Astrocyte (in vitro differentiated cells and primary cell): ENCODE measurements around the gene ACACB. TPM values are rescaled to one million over a fixed set of nuclear protein-coding genes. Genes with fewer than 3 reads are reported as not detected.

Source experiments
- DNase-seq: peaks from one replicate; pipeline ENCODE4 v3.0.0-alpha.2; 2010; ENCODE audit warnings: low read depth
- FAIRE-seq: peaks from 2 replicates; lab custom pipeline; 2011; peaks lifted over from hg19 to GRCh38; lab: Jason Lieb, UNC
- H2AFZ ChIP-seq: 2 replicates; pipeline ENCODE4 v1.6.0; 2012; ENCODE audit warnings: low read depth, low read length, inconsistent platforms
- H3K27ac ChIP-seq: 2 replicates; pipeline ENCODE4 v1.5.1; 2011; ENCODE audit warnings: low read depth, low read length, inconsistent platforms
- H3K27me3 ChIP-seq: 2 replicates; pipeline ENCODE4 v1.6.0; 2011; ENCODE audit warnings: low read length, inconsistent platforms; ENCODE audit not compliant: insufficient read depth
- H3K36me3 ChIP-seq: 2 replicates; pipeline ENCODE4 v1.5.1; 2011; ENCODE audit warnings: low read length, inconsistent platforms; ENCODE audit not compliant: insufficient read depth
- H3K4me1 ChIP-seq: 2 replicates; pipeline ENCODE4 v1.5.1; 2011; ENCODE audit warnings: low read length, inconsistent platforms; ENCODE audit not compliant: insufficient read depth
- H3K4me2 ChIP-seq: 2 replicates; pipeline ENCODE4 v1.6.0; 2012; ENCODE audit warnings: low read length, inconsistent platforms
- H3K4me3 ChIP-seq: 2 replicates; pipeline ENCODE4 v1.5.1; 2011; ENCODE audit warnings: low read depth, mild to moderate bottlenecking, low read length, inconsistent platforms; ENCODE audit not compliant: insufficient read depth
- H3K79me2 ChIP-seq: 2 replicates; pipeline ENCODE4 v1.6.0; 2012; ENCODE audit warnings: mild to moderate bottlenecking, low read length, inconsistent platforms; ENCODE audit not compliant: insufficient read depth
- H3K9ac ChIP-seq: 2 replicates; pipeline ENCODE4 v1.6.0; 2012; ENCODE audit warnings: mild to moderate bottlenecking, low read length, inconsistent platforms
- H3K9me3 ChIP-seq: 2 replicates; pipeline ENCODE4 v1.5.1; 2012; ENCODE audit warnings: low read depth, mild to moderate bottlenecking, low read length, inconsistent platforms; ENCODE audit not compliant: insufficient read depth
- H4K20me1 ChIP-seq: 2 replicates; pipeline ENCODE4 v1.6.0; 2012; ENCODE audit warnings: low read length, inconsistent platforms; ENCODE audit not compliant: insufficient read depth
- H3K27ac Mint-ChIP-seq: one replicate; pipeline ENCODE4 v1.8.0; 2021; ENCODE audit warnings: mild to moderate bottlenecking, mixed read lengths; ENCODE audit not compliant: unreplicated experiment
- H3K27me3 Mint-ChIP-seq: one replicate; pipeline ENCODE4 v1.8.0; 2021; ENCODE audit warnings: low read depth, mixed read lengths; ENCODE audit not compliant: unreplicated experiment
- H3K36me3 Mint-ChIP-seq: one replicate; pipeline ENCODE4 v1.8.0; 2021; ENCODE audit warnings: low read depth, mixed read lengths; ENCODE audit not compliant: unreplicated experiment
- H3K4me1 Mint-ChIP-seq: one replicate; pipeline ENCODE4 v1.8.0; 2021; ENCODE audit warnings: low read depth, mixed read lengths; ENCODE audit not compliant: unreplicated experiment
- H3K4me3 Mint-ChIP-seq: one replicate; pipeline ENCODE4 v1.8.0; 2021; ENCODE audit warnings: mild to moderate bottlenecking, moderate library complexity, mixed read lengths; ENCODE audit not compliant: unreplicated experiment
- H3K9me3 Mint-ChIP-seq: one replicate; pipeline ENCODE4 v1.8.0; 2021; ENCODE audit warnings: mild to moderate bottlenecking, mixed read lengths; ENCODE audit not compliant: unreplicated experiment
- CTCF ChIP-seq: IDR thresholded peaks from 2 replicates; pipeline ENCODE4 v1.5.1; 2011; ENCODE audit warnings: low read depth, mild to moderate bottlenecking, inconsistent platforms, low read length, moderate library complexity; ENCODE audit not compliant: insufficient read depth
- EZH2 ChIP-seq: IDR thresholded peaks from 2 replicates; pipeline ENCODE4 v1.6.1; 2012; ENCODE audit warnings: mild to moderate bottlenecking, low read length, inconsistent platforms; ENCODE audit not compliant: insufficient read depth
- total RNA-seq: library from RNA; stranded (reverse); gene quantifications from 2 replicates; pipeline ENCODE4 v1.2.1, GENCODE V29; 2021

The ACACB gene
- total RNA-seq, 1 donor from 2014 or later = 3.9 TPM

- Mint-ChIP-seq H3K4me1 (no peaks in the 10 kb centered on the region), H3K27ac (no peak overlapping the region), H3K9me3 (peaks cover 17% of the 10 kb centered on the region), H3K4me3 (no peak overlapping the region), H3K27me3 (peaks cover 14% of the 10 kb centered on the region), H3K36me3 (peaks cover 3% of the 10 kb centered on the region)
- no peak for TF ChIP-seq EZH2
- no peak for TF ChIP-seq CTCF
- Histone ChIP-seq H3K4me3 (no peak overlapping the region), H3K27me3 (no peaks in the 10 kb centered on the region), H3K9ac (no peak overlapping the region), H3K27ac (no peak overlapping the region), H4K20me1 (no peaks in the 10 kb centered on the region), H3K36me3 (no peaks in the 10 kb centered on the region), H3K4me2 (no peak overlapping the region), H2AFZ (no peak overlapping the region), H3K4me1 (no peaks in the 10 kb centered on the region), H3K79me2 (no peaks in the 10 kb centered on the region), H3K9me3 (no peaks in the 10 kb centered on the region)
- FAIRE-seq = no peak
- no peak for DNase-seq
Observed at GRCh38 chr12:109252799-109253198, 136.4 kb downstream of the ACACB start.

GRCh38 chr12:109253913-109254544 lies 137.6 kb downstream of the ACACB start:
- peaks cover 15% of the 10 kb centered on the region for H3K27me3 Mint-ChIP-seq
- TF ChIP-seq CTCF (no peak), EZH2 (no peak)
- Histone ChIP-seq H3K27me3 (no peaks in the 10 kb centered on the region), H3K4me2 (no peak overlapping the region), H3K9me3 (no peaks in the 10 kb centered on the region), H3K4me3 (no peak overlapping the region), H2AFZ (no peak overlapping the region), H3K36me3 (no peaks in the 10 kb centered on the region), H3K4me1 (no peaks in the 10 kb centered on the region), H3K79me2 (no peaks in the 10 kb centered on the region), H3K27ac (no peak overlapping the region), H3K9ac (no peak overlapping the region), H4K20me1 (no peaks in the 10 kb centered on the region)
- no peak overlapping the region for H3K4me3 Mint-ChIP-seq
- H3K9me3 Mint-ChIP-seq = peaks cover 17% of the 10 kb centered on the region
- no peak overlapping the region for H3K27ac Mint-ChIP-seq
- no peaks in the 10 kb centered on the region for H3K4me1 Mint-ChIP-seq
- H3K36me3 Mint-ChIP-seq = peaks cover 3% of the 10 kb centered on the region
- no peak for DNase-seq
- no peak for FAIRE-seq

GRCh38 chr12:109255377-109255776 lies 139.0 kb downstream of the ACACB start:
- peaks cover 3% of the 10 kb centered on the region for H3K36me3 Mint-ChIP-seq

More at GRCh38 chr12:109255377-109255776, 139.0 kb downstream of the ACACB start:
- Mint-ChIP-seq H3K27ac (no peak overlapping the region), H3K27me3 (peaks cover 9% of the 10 kb centered on the region), H3K9me3 (peaks cover 17% of the 10 kb centered on the region), H3K4me3 (no peak overlapping the region), H3K4me1 (no peaks in the 10 kb centered on the region)
- no peak overlapping the region for H3K4me2 ChIP-seq
- no peaks in the 10 kb centered on the region for H3K9me3 ChIP-seq
- no peak overlapping the region for H3K27ac ChIP-seq
- H3K9ac ChIP-seq = no peak overlapping the region
- TF ChIP-seq CTCF (no peak), EZH2 (no peak)
- no peak for FAIRE-seq
- H2AFZ ChIP-seq = no peak overlapping the region
- no peaks in the 10 kb centered on the region for H3K27me3 ChIP-seq
- no peaks in the 10 kb centered on the region for H3K4me1 ChIP-seq
- H4K20me1 ChIP-seq = no peaks in the 10 kb centered on the region
- H3K4me3 ChIP-seq = no peak overlapping the region
- no peaks in the 10 kb centered on the region for H3K79me2 ChIP-seq
- no peak for DNase-seq
- H3K36me3 ChIP-seq = no peaks in the 10 kb centered on the region
